GM18858 (cell line): ENCODE data around the gene ATP6V1E1.
"Not testable (repeated sequence)": the region's sequence is repeated elsewhere in the genome, so short reads cannot be mapped to it uniquely, and the experiment has no call there.

Experiments
- ATAC-seq: cut with Tn5 transposase; IDR thresholded peaks from one replicate; pipeline ENCODE4 v1.9.1; 2021; ENCODE audit not compliant: unreplicated experiment

ATP6V1E1 gene

GRCh38 chr22:17628406-17629172 lies at the start of gene ATP6V1E1:
TSS of gene ATP6V1E1 (minus strand) at chr22:17628749. CDS start at chr22:17628635, 114 bp downstream.
- peak; percentile 95 for ATAC-seq

- no peak for ATAC-seq
Observed at GRCh38 chr22:17675584-17675983, 47.0 kb upstream of the ATP6V1E1 start.

- no peak for ATAC-seq
Observed at GRCh38 chr22:17674152-17674551, 45.6 kb upstream of the ATP6V1E1 start.

GRCh38 chr22:17672417-17672991 lies 44.0 kb upstream of the ATP6V1E1 start:
- no peak for ATAC-seq

- ATAC-seq, result not testable (repeated sequence)
Observed at GRCh38 chr22:17671521-17672092, 43.1 kb upstream of the ATP6V1E1 start.

GRCh38 chr22:17665854-17666253 lies 37.3 kb upstream of the ATP6V1E1 start:
- no peak for ATAC-seq

GRCh38 chr22:17665248-17665647 lies 36.7 kb upstream of the ATP6V1E1 start:
- no peak for ATAC-seq

GRCh38 chr22:17664414-17665055 lies 36.0 kb upstream of the ATP6V1E1 start:
- ATAC-seq, result no peak

GRCh38 chr22:17656870-17657395 lies 28.4 kb upstream of the ATP6V1E1 start:
- no peak for ATAC-seq

GRCh38 chr22:17655289-17655688 lies 26.7 kb upstream of the ATP6V1E1 start:
- no peak for ATAC-seq

- ATAC-seq, result no peak
Observed at GRCh38 chr22:17648569-17648968, 20.0 kb upstream of the ATP6V1E1 start.

- no peak for ATAC-seq
Observed at GRCh38 chr22:17647991-17648390, 19.4 kb upstream of the ATP6V1E1 start.

GRCh38 chr22:17647452-17647851 lies 18.9 kb upstream of the ATP6V1E1 start:
- ATAC-seq, result no peak

GRCh38 chr22:17642357-17642756 lies 13.8 kb upstream of the ATP6V1E1 start:
- not testable (repeated sequence) for ATAC-seq

GRCh38 chr22:17641269-17641668 lies 12.7 kb upstream of the ATP6V1E1 start:
- ATAC-seq, result no peak

GRCh38 chr22:17639247-17639741 lies 10.7 kb upstream of the ATP6V1E1 start:
- ATAC-seq, result no peak

- peak; percentile 81 for ATAC-seq
Observed at GRCh38 chr22:17638432-17639246, 10.1 kb upstream of the ATP6V1E1 start, which contains the start of gene BCL2L13. TSS of gene BCL2L13 (plus strand) at chr22:17638757. CDS start at chr22:17655712, 16,955 bp downstream.

- peak; percentile 10 for ATAC-seq
Observed at GRCh38 chr22:17638182-17638431, 9.6 kb upstream of the ATP6V1E1 start.

- ATAC-seq, result no peak
Observed at GRCh38 chr22:17637490-17638181, 9.1 kb upstream of the ATP6V1E1 start.

- not testable (repeated sequence) for ATAC-seq
Observed at GRCh38 chr22:17636850-17637249, 8.3 kb upstream of the ATP6V1E1 start.
